GM13977 (cell line): ENCODE data around the gene ALOX12.
"Not testable (repeated sequence)": the region's sequence is repeated elsewhere in the genome, so short reads cannot be mapped to it uniquely, and the experiment has no call there.

ENCODE experiments used
- DNase-seq: peaks from one replicate; pipeline ENCODE4 v3.0.0; 2012; ENCODE audit warnings: low spot score
- CTCF ChIP-seq: IDR thresholded peaks from 2 replicates; pipeline ENCODE4 v1.5.1; 2012; ENCODE audit warnings: mild to moderate bottlenecking, control low read depth; ENCODE audit not compliant: insufficient read depth; ENCODE audit errors: extremely low read depth, missing control alignments
- in situ Hi-C: fragments of 300-500 bp; cut with MboI; formaldehyde crosslinking; loops from one replicate; pipeline ENCODE4 v1.12.0; 2022; ENCODE audit warnings: low sequenced_read_pairs, low pct_unique_long_range_greater_than_20kb, mixed read lengths, inconsistent platforms; ENCODE audit not compliant: unreplicated experiment

The ALOX12 gene

GRCh38 chr17:6995500-6996255 lies at the start of gene ALOX12:
ALOX12 (plus strand) TSS chr17:6996049; CDS start chr17:6996118, 69 bp downstream.
- in situ Hi-C loops, result no loop called here
- DNase-seq, result no peak
- no peak for TF ChIP-seq CTCF

GRCh38 chr17:6947745-6948144 lies 48.1 kb upstream of the ALOX12 start:
- no peak for DNase-seq
- no peak for TF ChIP-seq CTCF
- in situ Hi-C loops, result no loop called here

- TF ChIP-seq CTCF, result no peak
- DNase-seq, result no peak
- in situ Hi-C loops, result no loop called here
Observed at GRCh38 chr17:6948562-6948961, 47.3 kb upstream of the ALOX12 start.

GRCh38 chr17:6948976-6949375 lies 46.9 kb upstream of the ALOX12 start:
- in situ Hi-C loops, result no loop called here
- no peak for DNase-seq
- TF ChIP-seq CTCF, result no peak

GRCh38 chr17:6950938-6951337 lies 44.9 kb upstream of the ALOX12 start:
- in situ Hi-C loops, result not testable (repeated sequence)

GRCh38 chr17:6953689-6954088 lies 42.2 kb upstream of the ALOX12 start:
- no peak for DNase-seq
- no peak for TF ChIP-seq CTCF
- in situ Hi-C loops, result no loop called here

More at GRCh38 chr17:6950938-6951337, 44.9 kb upstream of the ALOX12 start:
- not testable (repeated sequence) for DNase-seq

- no peak for TF ChIP-seq CTCF
- in situ Hi-C loops, result no loop called here
- no peak for DNase-seq
Observed at GRCh38 chr17:6959700-6960099, 36.1 kb upstream of the ALOX12 start.
